LNCaP clone FGC (cell line): ENCODE data around the gene KIDINS220.

Experiments
- DNase-seq: peaks from one replicate; pipeline ENCODE4 v3.0.0-alpha.2; 2011; ENCODE audit warnings: low read depth
- H3K4me3 ChIP-seq: 2 replicates; pipeline ENCODE4 v1.5.1; 2011; ENCODE audit warnings: mild to moderate bottlenecking, low read depth, low read length, control low read depth
- TF ChIP-seq, protein P1 (sequence below): IDR thresholded peaks from 2 replicates; pipeline ENCODE4 v1.5.1; 2012; ENCODE audit warnings: mild to moderate bottlenecking; ENCODE audit not compliant: control insufficient read depth, insufficient read depth; ENCODE audit errors: extremely low read depth

KIDINS220 gene

DNA sequence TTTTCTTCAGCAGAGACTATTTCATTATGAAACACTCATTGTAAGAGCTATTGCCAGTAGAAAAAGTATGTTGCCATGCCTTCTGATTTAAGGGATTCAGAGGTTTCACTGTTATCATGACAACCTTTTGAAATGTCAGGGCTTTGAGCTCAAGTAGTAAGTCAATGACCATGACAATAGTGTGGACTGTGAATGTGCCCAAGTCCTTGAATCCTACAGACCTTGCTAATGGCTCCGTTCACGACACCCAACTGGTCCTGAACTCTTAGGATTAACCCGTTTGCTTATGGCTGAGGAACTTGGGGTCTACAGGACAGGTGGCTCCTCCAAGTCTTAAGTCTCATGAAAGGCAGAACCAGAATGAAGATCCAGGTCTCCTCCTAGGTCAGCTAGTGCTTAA lies 17.6 kb upstream of the KIDINS220 start:
- TF ChIP-seq, protein P1, sequence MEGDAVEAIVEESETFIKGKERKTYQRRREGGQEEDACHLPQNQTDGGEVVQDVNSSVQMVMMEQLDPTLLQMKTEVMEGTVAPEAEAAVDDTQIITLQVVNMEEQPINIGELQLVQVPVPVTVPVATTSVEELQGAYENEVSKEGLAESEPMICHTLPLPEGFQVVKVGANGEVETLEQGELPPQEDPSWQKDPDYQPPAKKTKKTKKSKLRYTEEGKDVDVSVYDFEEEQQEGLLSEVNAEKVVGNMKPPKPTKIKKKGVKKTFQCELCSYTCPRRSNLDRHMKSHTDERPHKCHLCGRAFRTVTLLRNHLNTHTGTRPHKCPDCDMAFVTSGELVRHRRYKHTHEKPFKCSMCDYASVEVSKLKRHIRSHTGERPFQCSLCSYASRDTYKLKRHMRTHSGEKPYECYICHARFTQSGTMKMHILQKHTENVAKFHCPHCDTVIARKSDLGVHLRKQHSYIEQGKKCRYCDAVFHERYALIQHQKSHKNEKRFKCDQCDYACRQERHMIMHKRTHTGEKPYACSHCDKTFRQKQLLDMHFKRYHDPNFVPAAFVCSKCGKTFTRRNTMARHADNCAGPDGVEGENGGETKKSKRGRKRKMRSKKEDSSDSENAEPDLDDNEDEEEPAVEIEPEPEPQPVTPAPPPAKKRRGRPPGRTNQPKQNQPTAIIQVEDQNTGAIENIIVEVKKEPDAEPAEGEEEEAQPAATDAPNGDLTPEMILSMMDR: no peak
- no peak for DNase-seq
- no peak overlapping the region for H3K4me3 ChIP-seq

DNA sequence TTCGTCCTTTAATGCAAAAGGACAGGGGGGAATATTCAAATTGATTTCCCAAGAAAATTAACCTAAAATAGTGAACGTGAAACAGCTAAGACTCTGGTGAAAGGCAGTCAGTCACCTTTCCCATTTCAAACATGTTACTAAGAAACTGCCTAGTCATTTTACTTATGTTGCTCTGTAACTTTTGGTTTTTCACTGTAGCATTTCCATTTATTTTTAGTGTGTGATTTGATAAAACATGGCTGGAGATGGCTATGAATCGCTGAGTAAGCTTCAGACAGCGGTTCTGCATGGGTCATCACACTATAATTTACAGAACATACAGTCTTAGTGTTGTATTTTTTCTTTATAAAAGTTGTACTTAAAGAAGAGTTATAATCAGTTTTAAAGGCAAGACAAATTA lies 16.0 kb upstream of the KIDINS220 start:
- H3K4me3 ChIP-seq: no peak overlapping the region
- no peak for DNase-seq
- TF ChIP-seq, protein P1: no peak

DNA sequence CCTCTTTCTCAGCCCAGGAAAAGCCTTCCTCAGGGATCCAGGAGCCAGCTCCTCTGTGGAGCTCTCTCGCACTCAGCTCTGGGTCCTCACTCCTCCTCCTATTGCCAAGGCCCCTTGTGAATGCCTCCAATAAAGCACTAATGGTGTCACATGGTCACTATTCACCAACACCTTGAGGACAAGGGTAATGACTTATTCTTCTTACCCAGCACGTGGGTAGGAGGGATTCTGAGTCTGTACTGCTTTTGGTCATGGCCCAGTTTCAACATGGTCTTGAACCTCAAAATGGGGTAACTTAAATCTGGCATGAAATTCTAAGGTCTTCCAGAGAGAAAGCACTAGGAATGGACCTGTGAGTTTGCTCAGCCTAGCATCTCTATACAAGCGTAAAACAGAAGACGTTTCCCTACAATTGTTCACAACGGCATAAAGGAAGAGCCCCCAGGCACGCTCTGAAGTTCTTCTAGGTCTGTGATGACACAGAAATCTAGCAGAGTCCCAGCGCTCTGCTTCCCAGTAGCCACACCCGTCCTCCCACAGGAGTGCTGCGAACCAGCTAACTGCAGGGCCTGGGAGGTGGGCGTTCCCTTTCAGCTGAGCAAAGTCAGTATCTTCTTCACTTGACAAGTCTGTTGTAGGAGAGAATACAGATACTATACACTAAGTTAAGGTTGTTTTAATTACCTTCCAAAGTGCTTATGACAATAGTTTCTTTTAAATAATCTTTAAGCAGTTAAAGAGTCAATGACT lies 14.6 kb upstream of the KIDINS220 start:
- TF ChIP-seq, protein P1: no peak
- H3K4me3 ChIP-seq: no peak overlapping the region
- no peak for DNase-seq

DNA sequence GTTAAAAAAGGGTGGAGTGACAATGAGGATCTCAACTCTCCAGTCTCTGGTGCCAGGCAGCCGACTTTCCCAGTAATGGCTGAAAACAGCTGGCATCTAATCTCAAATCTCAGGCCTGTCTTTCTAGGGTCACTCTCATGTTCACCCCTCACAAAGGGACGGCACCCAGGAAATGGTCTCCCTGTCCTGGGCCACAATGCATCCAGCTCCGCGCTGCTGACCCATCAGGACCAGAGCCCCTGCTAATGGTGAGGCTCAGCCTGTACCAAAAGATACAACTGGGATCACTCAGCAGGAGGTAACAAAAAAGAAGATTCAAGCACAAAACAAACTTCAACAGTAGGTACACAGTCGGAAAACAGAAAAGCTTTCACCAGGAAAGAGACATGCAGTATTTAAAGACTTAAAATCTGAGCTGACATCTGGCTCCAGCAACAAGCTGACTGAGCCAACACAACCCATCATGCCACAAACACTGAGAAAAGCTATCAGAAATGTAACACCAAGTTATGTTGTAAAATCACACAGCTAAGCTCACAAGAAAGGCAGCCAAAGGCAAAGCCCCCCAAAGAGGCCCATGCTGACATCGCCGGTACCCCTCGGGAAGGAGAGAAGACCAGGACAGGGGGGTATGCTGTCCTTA lies 13.6 kb upstream of the KIDINS220 start:
- no peak overlapping the region for H3K4me3 ChIP-seq
- DNase-seq: no peak
- TF ChIP-seq, protein P1: no peak

DNA sequence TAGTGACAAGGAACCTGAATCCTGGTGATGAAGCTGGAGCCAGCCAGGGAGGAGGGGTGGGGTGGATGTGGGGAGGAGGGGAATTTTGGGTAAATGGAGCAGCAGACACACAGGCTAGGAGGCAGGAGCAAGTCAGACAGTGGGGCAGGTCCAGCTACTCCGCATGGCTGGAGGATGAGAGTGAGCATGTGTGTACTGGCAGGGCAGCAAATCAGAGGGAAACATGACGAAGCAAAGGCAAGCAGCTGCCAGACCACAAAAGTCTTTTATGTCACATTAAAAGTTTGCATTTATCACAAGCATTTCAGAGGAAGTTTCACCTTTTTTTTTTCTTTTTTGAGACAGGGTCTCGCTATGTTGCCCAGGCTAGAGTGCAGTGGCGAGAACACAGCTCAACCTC lies 11.9 kb upstream of the KIDINS220 start:
- no peak for DNase-seq
- TF ChIP-seq, protein P1: no peak
- no peak overlapping the region for H3K4me3 ChIP-seq

DNA sequence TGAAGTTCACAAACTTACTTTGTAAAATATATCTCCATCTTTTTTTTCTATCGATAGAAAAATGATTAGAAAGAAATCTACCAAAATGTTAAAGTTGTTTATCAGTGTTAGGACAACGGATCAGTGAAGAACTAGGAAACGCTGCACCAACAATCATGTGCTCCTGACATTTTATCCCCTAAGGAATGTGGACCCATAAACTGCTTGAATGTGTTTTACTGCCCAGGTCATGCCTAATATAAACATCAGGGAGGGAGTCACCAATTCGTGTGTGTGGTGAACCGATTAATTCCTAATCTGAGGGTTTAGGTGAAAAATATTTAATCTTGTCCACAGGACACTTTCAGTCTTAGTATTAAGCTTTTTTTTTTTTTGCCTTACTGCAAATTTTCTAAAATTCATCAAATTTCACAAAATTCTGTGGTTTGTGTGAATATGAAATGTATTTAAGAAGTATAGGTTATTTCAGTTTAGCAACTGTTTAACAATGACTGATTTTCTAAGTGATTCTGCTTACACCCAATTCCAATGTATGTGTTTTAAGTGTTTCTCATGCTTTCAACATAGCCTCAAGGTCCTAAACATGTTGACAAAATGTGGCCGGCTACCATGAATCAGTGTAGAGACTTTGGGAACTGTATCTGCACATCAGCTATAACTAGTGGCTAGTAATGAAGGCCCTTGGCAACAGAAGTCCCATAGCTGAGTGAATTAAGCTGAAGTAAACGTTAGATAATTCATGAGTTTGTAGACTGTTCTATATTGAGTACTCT lies 11.1 kb upstream of the KIDINS220 start:
- TF ChIP-seq, protein P1: no peak
- DNase-seq: no peak
- H3K4me3 ChIP-seq: no peak overlapping the region
